Endothelial cell of umbilical vein (primary cell): ENCODE measurements around the gene PLPPR4. TPM values are rescaled to one million over a fixed set of nuclear protein-coding genes. Genes with fewer than 3 reads are reported as not detected.
"Not testable (repeated sequence)": the region's sequence is repeated elsewhere in the genome, so short reads cannot be mapped to it uniquely, and the experiment has no call there.

Source experiments
- BruUV-seq: library from RNA; stranded (reverse); fragments of 400-500 nt; replicated peaks from 2 replicates; lab custom pipeline; 2021; lab: Mats Ljungman, UMichigan
- CTCF ChIA-PET: fragments of 300-600, 350-600 bp; sonication (Branson Sonifier 250); formaldehyde crosslinking; loops from one replicate; lab custom pipeline; 2021; ENCODE audit warnings: antibody characterized with exemption, inconsistent platforms; lab: Charles Lee
- POLR2A ChIA-PET: fragments of 300-600, 350-600 bp; sonication (Branson Sonifier 250); formaldehyde crosslinking; loops from one replicate; lab custom pipeline; 2021; ENCODE audit warnings: antibody characterized with exemption, inconsistent platforms; lab: Charles Lee
- DNase-seq: peaks from one replicate; pipeline ENCODE4 v3.0.0-alpha.2; 2011; ENCODE audit warnings: low read depth, low spot score
- FAIRE-seq: peaks from 2 replicates; lab custom pipeline; 2011; peaks lifted over from hg19 to GRCh38; lab: Jason Lieb, UNC
- H2AFZ ChIP-seq: 2 replicates; pipeline ENCODE4 v1.6.0; 2012; ENCODE audit warnings: low read depth, low read length, control low read depth, inconsistent platforms
- H3K27ac ChIP-seq: 2 replicates; pipeline ENCODE4 v1.5.1; 2011; ENCODE audit warnings: low read depth, mild to moderate bottlenecking, control low read depth, low read length, moderate library complexity; ENCODE audit not compliant: insufficient read depth
- H3K27me3 ChIP-seq, 2 experiments: 2 replicates each; pipeline versions ENCODE4 v1.6.0 to v1.6.1; 2011; ENCODE audit warnings: low read length in 2 of 2, mixed read lengths in 1 of 2; ENCODE audit not compliant: control insufficient read depth in 2 of 2, insufficient read depth in 2 of 2
- H3K36me3 ChIP-seq, 2 experiments: 2 replicates in 1 of 2; 3 replicates in 1 of 2; pipeline ENCODE4 v1.5.1; 2011; ENCODE audit warnings: low read length in 2 of 2, mild to moderate bottlenecking in 1 of 2, moderate library complexity in 1 of 2; ENCODE audit not compliant: control insufficient read depth in 2 of 2, insufficient read depth in 2 of 2; ENCODE audit errors: extremely low read depth in 1 of 2
- H3K4me1 ChIP-seq: 3 replicates; pipeline ENCODE4 v1.5.1; 2011; ENCODE audit warnings: mild to moderate bottlenecking, low read length; ENCODE audit not compliant: control insufficient read depth, insufficient read depth; ENCODE audit errors: extremely low read depth
- H3K4me2 ChIP-seq: 2 replicates; pipeline ENCODE4 v1.6.1; 2011; ENCODE audit warnings: low read length, control low read depth, mixed read lengths; ENCODE audit not compliant: insufficient read depth
- H3K4me3 ChIP-seq, 3 experiments: fragments of 200-600 bp in 1 of 3; sonication (generic), shearing (Covaris generic) in 1 of 3; replicated peaks in 1 of 3; 2 replicates each; pipeline ENCODE4 v1.5.1; 2011 to 2016; ENCODE audit warnings: control low read depth in 3 of 3, low read length in 3 of 3, mild to moderate bottlenecking in 2 of 3, inconsistent platforms in 1 of 3, low read depth in 1 of 3, moderate library complexity in 1 of 3; ENCODE audit not compliant: insufficient read depth in 1 of 3
- H3K79me2 ChIP-seq: 2 replicates; pipeline ENCODE4 v1.6.0; 2012; ENCODE audit warnings: low read length, inconsistent platforms; ENCODE audit not compliant: control insufficient read depth, insufficient read depth
- H3K9ac ChIP-seq: replicated peaks from 2 replicates; pipeline ENCODE3; 2011; ENCODE audit warnings: low read length, control low read depth; ENCODE audit not compliant: insufficient read depth; ENCODE audit errors: extremely low read depth
- H3K9me1 ChIP-seq: replicated peaks from 3 replicates; pipeline ENCODE4 v1.6.0; 2011; ENCODE audit warnings: mild to moderate bottlenecking, low read length; ENCODE audit not compliant: control insufficient read depth, insufficient read depth; ENCODE audit errors: extremely low read depth
- H3K9me3 ChIP-seq: replicated peaks from 2 replicates; pipeline ENCODE4 v1.5.1; 2012; ENCODE audit warnings: low read length, inconsistent platforms; ENCODE audit not compliant: control insufficient read depth, insufficient read depth
- H4K20me1 ChIP-seq: replicated peaks from 2 replicates; pipeline ENCODE3; 2011; ENCODE audit warnings: mild to moderate bottlenecking, low read length; ENCODE audit not compliant: control insufficient read depth, insufficient read depth; ENCODE audit errors: extremely low read depth
- EZH2 ChIP-seq: IDR thresholded peaks from 2 replicates; pipeline ENCODE4 v1.6.1; 2012; ENCODE audit warnings: borderline replicate concordance, low read depth, mild to moderate bottlenecking, moderate library complexity, low read length, inconsistent platforms; ENCODE audit not compliant: severe bottlenecking
- FOS ChIP-seq: IDR thresholded peaks from 2 replicates; pipeline ENCODE4 v1.6.1; 2011; ENCODE audit warnings: mild to moderate bottlenecking, low read length, moderate library complexity, borderline replicate concordance; ENCODE audit not compliant: insufficient read depth
- JUN ChIP-seq: IDR thresholded peaks from 2 replicates; pipeline ENCODE4 v1.6.1; 2011; ENCODE audit warnings: borderline replicate concordance, low read depth; ENCODE audit not compliant: insufficient read length, insufficient read depth
- MYC ChIP-seq: IDR thresholded peaks from one replicate; pipeline ENCODE4 v1.6.1; 2011; ENCODE audit warnings: mild to moderate bottlenecking, low read depth, low read length
- POLR2A ChIP-seq: IDR thresholded peaks from 2 replicates; pipeline ENCODE4 v1.6.1; 2012; ENCODE audit warnings: low read depth, mild to moderate bottlenecking, control low read depth, low read length
- POLR2AphosphoS5 ChIP-seq: IDR thresholded peaks from 2 replicates; pipeline ENCODE4 v1.6.1; 2012; ENCODE audit warnings: low read depth, mild to moderate bottlenecking, control low read depth, low read length, moderate library complexity; ENCODE audit not compliant: insufficient read depth
- dilution Hi-C: fragments of 300-500 bp; cut with MboI; formaldehyde crosslinking; loops from one replicate; pipeline ENCODE4 v1.15.0; 2019; ENCODE audit warnings: low sequenced_read_pairs; ENCODE audit not compliant: extremely low pct_ligation_motif_present
- intact Hi-C: fragments of 100-400 bp; cut with micrococcal nuclease; formaldehyde crosslinking; loops from one replicate; pipeline ENCODE4 v1.10.0; 2022
- polyA plus RNA-seq, 4 experiments: library from polyadenylated mRNA; depleted of rRNA in 3 of 4; stranded (reverse) in 3 of 4; unstranded in 1 of 4; fragments of >200 nt; gene quantifications; 2 replicates each; pipeline versions ENCODE4 v1.2.1 to v1.2.3, GENCODE V29; 2011 to 2012; ENCODE audit warnings: missing spikeins in 1 of 4
- total RNA-seq: library from RNA; stranded (reverse); gene quantifications from 2 replicates; pipeline ENCODE4 v1.2.3, GENCODE V29; 2021
- TF ChIP-seq, protein P1 (sequence below): IDR thresholded peaks from 2 replicates; pipeline ENCODE4 v1.6.1; 2011; ENCODE audit not compliant: insufficient read depth, insufficient read length
- TF ChIP-seq, protein P2 (sequence below), 2 donors: IDR thresholded peaks; 1 replicate in 1 of 2; 2 replicates in 1 of 2; pipeline ENCODE4 v1.5.1; 2011; ENCODE audit warnings: low read length in 2 of 2, mild to moderate bottlenecking in 2 of 2, moderate library complexity in 2 of 2, control low read depth in 1 of 2, inconsistent platforms in 1 of 2, low read depth in 1 of 2; ENCODE audit not compliant: insufficient read depth in 1 of 2; ENCODE audit errors: extremely low read depth in 1 of 2

The PLPPR4 gene
- total and polyA plus RNA-seq, 2 donors (not counting 3 experiments of a cell fraction or from before 2014, with no cell fraction given), result not detected

DNA sequence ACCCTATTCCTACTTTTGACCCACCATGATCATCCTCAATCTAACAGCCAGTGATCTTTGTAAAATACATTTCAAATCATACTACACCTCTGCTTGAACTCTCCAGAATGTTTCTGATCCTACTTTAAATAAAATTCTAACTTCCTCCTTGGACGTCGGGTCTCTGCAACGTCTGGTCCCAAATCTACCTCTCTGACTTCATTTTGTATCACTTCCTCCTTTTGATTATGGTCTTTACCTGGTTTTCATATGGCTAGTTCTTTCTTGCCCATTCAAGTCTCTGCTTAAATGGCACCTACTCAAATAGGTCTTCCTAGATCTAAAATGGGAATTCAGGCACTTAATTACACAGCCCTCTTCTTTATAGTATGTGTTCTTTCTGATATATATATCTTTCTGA is 18.2 kb downstream of the PLPPR4 start:
- no peaks in the 10 kb centered on the region for H4K20me1 ChIP-seq
- H3K9me1 ChIP-seq, result no peaks in the 10 kb centered on the region
- FAIRE-seq (no peak), DNase-seq (no peak)
- intact Hi-C loops (no loop called here), dilution Hi-C loops (no loop called here)
- POLR2A ChIA-PET, result no interaction called here
- no peak overlapping the region for H2AFZ ChIP-seq
- H3K79me2 ChIP-seq, result no peaks in the 10 kb centered on the region
- CTCF ChIA-PET, result interaction anchor here (1.0 kb wide), 1 partner anchor 34 kb away, joined by 3 read pairs; no protein-coding TSS in a partner anchor
- no peak overlapping the region for H3K27ac ChIP-seq
- H3K9ac ChIP-seq, result no peak overlapping the region
- H3K27me3 ChIP-seq, result peaks cover 0 to 1% of the 10 kb centered on the region in 2 experiments
- H3K4me1 ChIP-seq, result no peaks in the 10 kb centered on the region
- H3K9me3 ChIP-seq, result no peaks in the 10 kb centered on the region
- H3K36me3 ChIP-seq, result no peaks in the 10 kb centered on the region
- TF ChIP-seq POLR2AphosphoS5 (no peak), POLR2A (no peak), EZH2 (no peak), MYC (no peak), JUN (no peak), FOS (no peak)
- TF ChIP-seq, protein P1, sequence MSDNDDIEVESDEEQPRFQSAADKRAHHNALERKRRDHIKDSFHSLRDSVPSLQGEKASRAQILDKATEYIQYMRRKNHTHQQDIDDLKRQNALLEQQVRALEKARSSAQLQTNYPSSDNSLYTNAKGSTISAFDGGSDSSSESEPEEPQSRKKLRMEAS, result no peak
- TF ChIP-seq, protein P2, sequence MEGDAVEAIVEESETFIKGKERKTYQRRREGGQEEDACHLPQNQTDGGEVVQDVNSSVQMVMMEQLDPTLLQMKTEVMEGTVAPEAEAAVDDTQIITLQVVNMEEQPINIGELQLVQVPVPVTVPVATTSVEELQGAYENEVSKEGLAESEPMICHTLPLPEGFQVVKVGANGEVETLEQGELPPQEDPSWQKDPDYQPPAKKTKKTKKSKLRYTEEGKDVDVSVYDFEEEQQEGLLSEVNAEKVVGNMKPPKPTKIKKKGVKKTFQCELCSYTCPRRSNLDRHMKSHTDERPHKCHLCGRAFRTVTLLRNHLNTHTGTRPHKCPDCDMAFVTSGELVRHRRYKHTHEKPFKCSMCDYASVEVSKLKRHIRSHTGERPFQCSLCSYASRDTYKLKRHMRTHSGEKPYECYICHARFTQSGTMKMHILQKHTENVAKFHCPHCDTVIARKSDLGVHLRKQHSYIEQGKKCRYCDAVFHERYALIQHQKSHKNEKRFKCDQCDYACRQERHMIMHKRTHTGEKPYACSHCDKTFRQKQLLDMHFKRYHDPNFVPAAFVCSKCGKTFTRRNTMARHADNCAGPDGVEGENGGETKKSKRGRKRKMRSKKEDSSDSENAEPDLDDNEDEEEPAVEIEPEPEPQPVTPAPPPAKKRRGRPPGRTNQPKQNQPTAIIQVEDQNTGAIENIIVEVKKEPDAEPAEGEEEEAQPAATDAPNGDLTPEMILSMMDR (IDR thresholded peaks at IDR 0.05; ENCODE audit: extremely low read depth in 1 of 2, insufficient read depth in 1 of 2, low read depth in 1 of 2, low read length in 2 of 2), result no peak
- no peak overlapping the region for H3K4me3 ChIP-seq
- no TSS peak for BruUV-seq
- H3K4me2 ChIP-seq, result no peak overlapping the region

DNA sequence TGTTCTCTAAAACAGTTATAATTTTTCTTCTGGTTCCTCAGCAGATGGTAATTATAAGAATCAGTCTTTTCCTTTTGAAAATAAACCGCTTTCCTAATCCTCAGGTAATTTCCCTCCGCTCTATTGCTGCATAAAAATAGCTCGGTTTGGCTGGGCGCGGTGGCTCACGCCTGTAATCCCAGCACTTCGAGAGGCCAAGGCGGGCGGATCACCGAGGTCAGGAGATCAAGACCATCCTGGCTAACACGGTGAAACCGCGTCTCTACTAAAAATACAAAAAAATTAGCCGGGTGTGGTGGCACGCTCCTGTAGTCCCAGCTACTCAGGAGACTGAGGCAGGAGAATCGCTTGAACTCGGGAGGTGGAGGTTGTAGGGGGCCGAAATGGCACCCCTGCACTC is 19.2 kb downstream of the PLPPR4 start:
- H3K9me3 ChIP-seq, dilution Hi-C loops, POLR2A ChIA-PET, H3K4me3 ChIP-seq, H3K79me2 ChIP-seq, H3K27me3 ChIP-seq, BruUV-seq, CTCF ChIA-PET, H2AFZ ChIP-seq, H3K9me1 ChIP-seq, intact Hi-C loops, H3K36me3 ChIP-seq, H3K4me1 ChIP-seq, H4K20me1 ChIP-seq, FAIRE-seq, H3K27ac ChIP-seq, H3K4me2 ChIP-seq, DNase-seq, H3K9ac ChIP-seq: not testable (repeated sequence)
